Stimulated activated CD4-positive, alpha-beta T cell treated with anti-CD3 and anti-CD28 coated beads, TNF-alpha, amount 100 ng/mL, for 1 hour (primary cell): ENCODE measurements around the gene NATD1.

Source experiments
- DNase-seq, 3 donors: peaks; one replicate each; pipeline ENCODE4 v3.0.0-alpha.2; 2020; ENCODE audit warnings: low read depth in 3 of 3, low spot score in 1 of 3

NATD1 gene

DNA sequence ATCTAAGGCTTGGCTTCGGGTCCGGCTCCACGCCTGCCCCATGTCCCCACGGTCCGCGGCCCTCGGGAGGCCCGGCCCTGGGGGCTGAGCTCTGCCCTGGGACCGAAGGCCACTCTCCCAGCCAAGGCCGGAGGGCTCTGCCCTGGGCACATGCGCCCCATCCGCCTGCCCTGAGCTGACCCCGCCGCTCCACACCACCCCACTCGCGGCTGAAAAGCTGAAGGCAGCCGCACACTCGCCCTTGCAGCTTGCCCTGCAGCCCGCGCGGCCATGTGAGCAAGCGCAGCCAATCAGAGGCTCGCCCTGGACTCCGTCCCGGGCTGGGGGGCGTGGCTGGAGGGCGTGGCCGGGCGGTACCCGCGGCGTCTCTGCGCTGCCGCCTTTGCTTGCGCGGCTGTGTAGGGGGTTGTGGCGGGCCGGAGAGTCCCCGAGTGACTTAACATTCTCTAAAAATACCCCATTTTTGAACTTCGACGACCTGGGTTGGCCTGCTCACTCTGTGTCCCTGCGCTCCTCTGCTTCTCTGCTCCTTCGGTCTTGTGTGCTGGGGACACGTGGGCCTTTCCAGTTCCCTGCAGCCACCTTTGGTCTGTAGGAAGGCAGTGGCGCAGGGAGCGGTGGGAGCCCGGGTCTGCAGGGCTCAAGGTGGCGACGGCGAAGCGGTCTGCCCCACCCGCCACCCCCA, 22.5 kb upstream of the NATD1 start:
- DNase-seq = peak; percentile 88 to 99 (median 89)

DNA sequence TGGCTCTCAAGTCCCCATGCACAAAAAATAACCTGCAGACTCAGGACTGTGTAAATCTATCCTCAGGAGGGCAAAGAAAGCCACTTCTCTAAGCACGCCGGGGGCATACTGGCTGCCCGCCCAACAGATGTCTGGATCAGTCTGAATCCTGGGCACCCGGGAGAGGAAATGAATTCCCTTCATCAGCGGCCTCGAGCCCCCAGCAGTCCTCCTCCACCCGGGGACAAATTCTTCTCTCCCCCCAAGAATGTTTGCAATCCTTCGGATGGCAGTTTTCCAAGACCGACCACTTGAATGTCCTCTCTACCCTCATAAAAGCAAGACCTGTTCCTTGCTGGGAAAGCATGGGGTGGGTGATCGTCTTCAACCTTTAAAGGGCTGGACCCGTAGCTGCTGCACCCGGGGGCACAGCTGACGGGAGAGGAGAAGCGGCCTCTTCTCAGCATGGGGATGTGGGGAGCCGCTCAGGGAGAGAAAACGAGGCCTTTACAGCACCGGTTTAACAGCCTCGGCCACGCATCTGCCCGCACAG, 21.9 kb upstream of the NATD1 start:
- DNase-seq = no peak

DNA sequence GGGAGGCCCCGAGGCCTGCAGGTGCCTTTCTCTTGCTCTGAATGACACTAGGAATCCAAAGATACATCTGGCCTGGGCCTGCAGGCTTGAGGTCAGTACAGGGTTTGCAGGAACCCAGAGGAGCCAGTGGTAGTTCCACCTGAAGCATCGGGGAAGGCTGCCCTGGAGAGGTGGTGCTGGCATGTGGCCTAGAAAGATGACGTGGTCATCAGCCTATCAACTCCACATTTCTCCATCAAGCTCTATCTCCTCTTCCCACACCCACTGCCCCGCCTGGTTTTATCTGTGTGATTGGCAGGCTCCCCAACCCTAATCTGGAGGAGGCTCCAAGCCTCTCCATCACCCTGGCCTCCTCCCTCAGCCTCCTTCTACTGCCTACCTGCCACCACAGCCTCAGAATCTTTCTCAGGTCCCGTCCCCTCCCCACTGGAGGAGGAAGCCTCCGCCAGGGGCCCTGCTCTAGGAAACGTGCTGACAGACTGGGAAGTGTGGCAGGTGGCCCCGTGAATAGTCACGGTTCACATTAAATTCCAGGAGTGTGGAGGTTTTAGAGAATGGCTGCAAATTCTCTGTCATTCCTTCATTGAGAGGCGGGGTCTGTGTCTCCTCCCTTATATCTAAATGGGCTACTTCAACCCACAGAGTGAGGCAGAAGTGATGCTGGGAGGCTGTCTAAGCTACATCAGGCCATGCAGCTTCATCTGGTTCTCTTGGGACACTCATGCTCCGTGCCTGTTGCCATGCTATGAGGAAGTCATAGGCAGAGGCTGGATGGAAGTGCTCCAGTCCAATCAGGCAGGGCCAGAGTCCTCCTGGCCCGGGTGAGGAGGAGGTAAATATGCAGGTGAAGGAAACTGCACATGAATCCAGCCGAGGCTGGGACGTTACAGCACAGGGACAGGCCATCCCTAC, 19.9 kb upstream of the NATD1 start:
- no peak for DNase-seq

- no peak for DNase-seq
Observed at GRCh38 chr17:21272250-21272649, 19.0 kb upstream of the NATD1 start.

- DNase-seq = no peak
Observed at GRCh38 chr17:21271454-21272183, 18.4 kb upstream of the NATD1 start.

DNA sequence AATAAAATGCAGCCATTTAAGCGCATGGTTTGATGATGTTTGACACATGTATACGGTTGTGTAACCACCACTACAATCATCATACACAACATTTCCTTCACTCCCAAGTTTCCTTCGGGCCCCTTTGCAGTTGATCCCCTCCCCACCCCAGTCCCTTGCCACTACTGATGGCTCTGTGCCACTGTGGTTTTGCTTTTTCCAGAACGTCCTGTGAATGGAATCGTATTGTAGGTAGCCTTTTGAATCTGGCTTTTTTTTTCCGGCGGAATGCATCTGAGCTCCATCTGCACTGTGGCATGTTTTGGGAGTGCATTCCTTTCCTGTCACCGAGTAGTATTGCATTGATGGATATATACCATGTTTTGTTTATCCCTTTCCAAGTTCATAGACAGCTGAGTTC, 16.2 kb upstream of the NATD1 start:
- DNase-seq = no peak

DNA sequence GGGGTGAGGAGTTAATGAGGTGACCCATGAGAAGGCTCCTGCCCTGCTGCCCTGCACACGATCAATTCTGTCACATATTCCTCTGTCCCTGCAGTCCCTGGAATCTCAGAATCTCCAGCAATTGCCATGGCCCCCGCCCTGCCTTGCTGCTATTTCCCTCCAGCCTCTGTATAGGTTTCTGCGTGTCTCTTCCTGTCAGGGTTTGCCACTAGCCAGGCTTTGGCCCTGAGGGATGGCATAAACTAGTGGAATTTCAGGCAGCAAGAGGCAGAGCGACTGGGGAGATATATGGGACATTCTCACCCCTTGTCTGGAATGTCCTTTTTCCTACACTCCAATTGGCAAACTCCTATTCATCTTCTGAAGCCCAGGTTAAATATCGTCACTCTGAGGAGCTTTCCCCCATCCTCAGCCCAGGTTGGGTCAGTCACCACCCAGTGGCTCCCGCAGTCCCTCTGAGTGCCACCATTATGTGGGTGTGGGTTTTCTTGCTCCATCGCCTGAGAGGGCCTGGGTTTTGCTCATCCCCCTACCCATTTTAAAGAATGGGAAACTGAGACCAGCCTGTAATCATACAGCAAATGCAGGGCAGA, 15.5 kb upstream of the NATD1 start:
- DNase-seq = no peak

DNA sequence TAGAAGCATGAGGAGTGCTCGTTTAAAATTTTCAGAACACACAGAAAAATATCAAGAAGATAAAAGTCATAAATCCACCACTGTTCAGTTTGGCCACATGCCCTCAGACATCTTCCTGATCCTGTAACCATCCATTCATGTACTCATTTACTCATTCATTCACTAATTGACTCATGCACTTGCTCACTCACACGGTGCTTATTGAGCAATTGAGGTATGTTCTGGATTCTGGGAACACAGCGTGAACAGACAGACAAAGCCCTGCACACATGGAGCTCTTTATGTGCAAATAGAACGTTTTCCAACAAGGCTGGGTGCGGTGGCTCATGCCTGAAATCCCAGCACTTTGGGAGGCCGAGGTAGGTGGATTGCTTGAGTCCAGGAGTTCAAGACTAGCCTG, 10.2 kb upstream of the NATD1 start:
- no peak for DNase-seq

DNA sequence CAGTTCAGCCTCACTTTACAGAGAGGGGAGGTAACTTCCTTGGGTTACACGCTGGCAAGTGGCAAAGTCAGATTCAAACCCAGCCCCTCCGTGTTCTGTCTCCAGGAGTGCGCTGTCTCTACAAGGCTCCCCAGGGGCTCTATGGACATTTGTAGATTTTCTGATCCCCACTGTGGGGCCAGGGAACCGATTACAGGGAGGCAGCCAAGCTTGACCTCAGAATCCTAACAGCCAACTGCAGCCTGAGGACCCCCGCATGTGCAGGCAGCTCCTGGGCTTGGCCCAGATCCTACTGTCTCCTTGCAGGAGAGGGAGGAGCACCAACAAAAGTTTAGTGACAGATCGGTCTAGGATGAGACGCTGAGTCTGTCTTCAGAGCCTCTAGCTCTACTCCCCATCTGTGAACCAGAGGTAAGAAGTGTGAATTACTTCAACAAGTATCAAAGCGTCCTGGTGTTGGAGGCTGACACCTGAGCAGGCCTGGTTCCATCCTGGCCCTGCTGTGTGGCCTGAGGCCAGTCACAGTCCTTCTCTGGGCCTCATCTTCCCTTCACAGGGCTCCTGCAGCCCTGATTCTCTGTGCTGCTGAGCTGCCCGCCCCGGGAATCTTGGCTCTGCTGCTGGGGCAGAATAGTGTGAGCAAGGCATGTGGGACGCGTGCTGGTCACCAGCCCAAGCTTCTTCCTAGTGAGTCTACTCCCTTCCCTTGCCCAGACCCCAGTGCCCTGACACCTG, 9.2 kb upstream of the NATD1 start:
- no peak for DNase-seq

GRCh38 chr17:21258593-21258992, 5.4 kb upstream of the NATD1 start:
- no peak for DNase-seq

DNA sequence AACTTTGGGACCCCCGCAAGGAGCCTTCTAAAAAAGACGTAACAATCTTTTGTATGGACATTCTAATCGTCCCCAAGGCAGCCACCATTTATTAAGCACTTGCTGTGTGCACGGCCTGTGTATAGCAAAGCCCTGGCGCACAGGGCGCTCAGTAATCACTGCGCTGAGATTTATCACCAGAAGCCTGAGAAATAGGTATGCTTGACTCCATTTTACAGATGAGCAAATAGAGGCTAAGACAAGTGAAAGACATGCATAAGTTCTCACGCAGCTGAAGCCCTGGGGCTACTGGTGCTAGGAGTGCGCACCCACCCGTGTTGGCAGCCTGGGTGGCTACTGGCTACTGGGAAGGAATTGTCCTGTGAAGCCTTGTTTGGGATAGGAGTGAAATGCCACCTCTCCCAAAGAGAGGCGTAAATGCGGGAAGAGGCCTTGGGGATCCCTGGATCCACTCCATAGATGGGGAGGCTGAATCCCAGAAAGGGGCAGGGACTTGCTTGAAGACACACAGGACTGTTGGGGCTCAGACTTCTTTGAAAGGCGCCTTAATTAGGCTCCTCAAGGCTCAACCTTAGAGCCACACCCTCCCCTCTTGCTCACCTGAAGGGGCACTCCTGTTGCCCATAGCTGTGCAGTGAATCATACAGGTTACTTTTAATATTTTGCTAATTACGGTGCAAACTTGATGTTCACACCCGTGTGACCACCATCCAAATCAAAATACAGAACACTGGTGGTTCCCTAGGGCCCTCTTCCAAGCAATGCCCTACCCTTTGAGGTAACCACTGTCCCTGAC, 634 bp upstream of the NATD1 start:
- no peak for DNase-seq

DNA sequence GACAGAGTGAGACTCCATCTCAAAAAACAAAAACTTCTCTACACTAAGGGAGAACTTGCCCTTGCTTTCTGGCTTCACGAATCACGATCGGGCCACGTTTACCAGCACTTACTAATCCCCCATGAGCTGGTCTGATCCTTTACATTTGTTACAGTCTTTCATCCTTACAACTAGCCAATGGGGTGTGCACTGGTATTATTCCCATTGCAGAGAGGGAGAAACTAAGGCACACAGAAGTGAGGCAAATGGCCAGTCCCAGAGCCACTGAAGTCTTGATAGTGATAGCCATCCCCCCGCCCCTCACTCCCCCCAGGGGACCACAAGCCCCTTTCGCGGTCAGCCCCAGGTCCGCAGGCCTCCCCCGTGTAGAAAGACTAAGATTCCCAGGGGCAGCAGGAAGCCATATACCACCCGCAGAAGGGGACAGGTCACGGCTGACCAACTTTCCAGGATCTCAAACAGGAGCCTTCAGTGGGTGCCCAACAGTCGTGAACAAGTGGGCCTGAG, 868 bp downstream of the NATD1 start:
- no peak for DNase-seq

GRCh38 chr17:21251337-21252010, 1.7 kb downstream of the NATD1 start:
- no peak for DNase-seq

- DNase-seq = no peak
Observed at GRCh38 chr17:21250854-21251253, 2.4 kb downstream of the NATD1 start.

DNA sequence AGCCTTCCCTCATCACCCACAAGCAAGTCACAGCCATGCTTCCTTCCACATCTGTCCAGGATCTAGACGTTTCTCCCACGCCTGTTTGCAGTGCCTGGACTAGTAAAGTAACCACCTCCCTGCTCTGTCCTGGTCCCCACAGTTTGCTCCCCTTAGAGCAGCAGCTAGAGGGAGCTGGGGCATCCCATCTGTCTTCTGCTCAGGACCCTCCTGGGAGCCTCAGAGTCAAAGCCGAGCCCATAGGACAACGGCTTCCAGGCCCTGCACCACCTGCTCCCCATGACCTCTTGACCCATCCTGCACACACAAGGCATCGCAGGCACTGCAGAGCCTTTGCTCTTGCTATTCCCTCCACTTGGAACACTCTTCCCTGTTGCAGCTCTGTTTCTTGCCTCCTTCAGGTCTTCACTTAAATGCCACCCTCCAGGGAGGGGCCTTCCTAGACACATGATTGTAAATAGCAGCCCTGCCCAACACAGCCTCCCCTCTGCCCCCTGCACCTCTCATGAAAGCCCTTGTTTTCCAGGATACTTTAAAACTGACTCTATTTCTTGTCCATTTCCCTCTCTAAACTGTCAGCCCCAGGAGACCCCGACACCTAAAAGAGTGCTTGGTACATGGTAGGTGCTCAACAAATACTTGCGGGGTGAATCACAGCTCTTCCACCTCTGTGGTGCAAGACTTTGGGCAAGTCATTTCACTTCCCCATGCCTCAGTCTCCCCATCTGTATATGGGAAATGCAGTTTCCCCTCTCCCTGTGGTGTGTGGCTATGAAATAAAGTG, 3.1 kb downstream of the NATD1 start:
- DNase-seq = no peak

DNA sequence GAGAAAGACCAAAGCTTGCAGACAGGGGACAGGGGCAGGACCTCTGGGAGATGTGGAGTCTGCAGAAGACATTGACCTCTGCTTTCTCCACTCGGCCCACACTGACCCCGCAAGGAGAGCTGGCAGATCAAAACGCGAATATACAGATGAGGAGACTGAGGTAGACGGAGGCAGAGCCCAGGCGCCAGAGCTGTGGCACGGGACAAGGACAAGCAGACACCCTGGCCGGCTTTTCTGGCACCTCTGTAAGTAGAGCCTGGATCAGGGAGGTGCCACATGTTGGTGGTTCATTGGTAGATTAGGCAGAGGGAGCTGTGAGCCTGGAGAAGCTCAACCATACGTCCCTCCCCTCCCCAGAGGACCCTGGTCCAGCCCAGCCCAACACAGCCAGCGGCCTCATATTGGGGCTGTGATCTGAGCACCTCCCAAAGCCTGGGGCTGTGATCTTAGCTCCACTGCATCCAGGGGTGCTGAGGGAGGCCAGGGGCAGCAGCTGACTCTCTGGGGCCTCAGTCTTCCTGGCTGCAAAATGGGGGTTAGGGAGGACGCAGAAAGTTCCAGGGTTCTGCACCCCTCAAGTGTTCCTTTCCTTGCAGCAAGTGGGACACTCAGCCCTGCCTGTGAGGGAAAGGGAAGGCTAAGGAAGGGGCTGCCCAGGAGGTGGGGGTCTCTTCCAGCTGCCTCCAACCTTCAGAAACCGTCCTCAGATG, 4.0 kb downstream of the NATD1 start:
- no peak for DNase-seq

- no peak for DNase-seq
Observed at GRCh38 chr17:21248500-21248899, 4.7 kb downstream of the NATD1 start.
